Measurements from ENCODE around the gene PALM2AKAP2. TPM values are rescaled to one million over a fixed set of nuclear protein-coding genes. Genes with fewer than 3 reads are reported as not detected.

Gene PALM2AKAP2
- total RNA-seq, 1 donor from 2014 or later = 24.2 TPM

DNA sequence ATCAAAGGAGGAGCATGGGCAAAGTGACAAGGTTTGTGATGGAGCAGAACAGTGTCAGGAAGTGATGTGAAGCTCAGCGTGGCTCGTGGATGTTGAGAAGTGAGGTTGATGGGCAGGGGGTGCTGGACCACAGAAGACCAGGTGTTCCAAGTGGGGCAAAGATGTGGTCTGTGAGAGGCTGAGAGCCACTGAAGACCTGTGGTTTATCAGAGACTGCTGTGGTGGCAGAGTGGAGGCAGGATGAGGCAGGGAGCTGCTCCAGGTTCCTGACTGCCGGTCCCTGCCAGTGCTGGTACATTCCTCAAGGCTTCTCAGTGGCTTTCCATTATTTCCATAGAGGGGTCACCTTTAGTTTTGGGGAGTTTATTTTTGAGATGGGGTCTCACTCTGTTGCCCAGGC lies 19.1 kb downstream of the PALM2AKAP2 start:
- Mint-ChIP-seq H3K9me3 (ENCODE audit: unreplicated experiment) (no peaks in the 10 kb centered on the region), H3K27me3 (ENCODE audit: unreplicated experiment) (no peaks in the 10 kb centered on the region), H3K4me3 (ENCODE audit: unreplicated experiment) (no peak overlapping the region), H3K36me3 (ENCODE audit: unreplicated experiment) (no peaks in the 10 kb centered on the region), H3K27ac (ENCODE audit: unreplicated experiment) (peak overlapping the region; percentile 67), H3K4me1 (ENCODE audit: unreplicated experiment) (peaks cover 24% of the 10 kb centered on the region)
- no peak for DNase-seq (ENCODE audit: extremely low spot score, unreplicated experiment)
- TF ChIP-seq, protein P1, sequence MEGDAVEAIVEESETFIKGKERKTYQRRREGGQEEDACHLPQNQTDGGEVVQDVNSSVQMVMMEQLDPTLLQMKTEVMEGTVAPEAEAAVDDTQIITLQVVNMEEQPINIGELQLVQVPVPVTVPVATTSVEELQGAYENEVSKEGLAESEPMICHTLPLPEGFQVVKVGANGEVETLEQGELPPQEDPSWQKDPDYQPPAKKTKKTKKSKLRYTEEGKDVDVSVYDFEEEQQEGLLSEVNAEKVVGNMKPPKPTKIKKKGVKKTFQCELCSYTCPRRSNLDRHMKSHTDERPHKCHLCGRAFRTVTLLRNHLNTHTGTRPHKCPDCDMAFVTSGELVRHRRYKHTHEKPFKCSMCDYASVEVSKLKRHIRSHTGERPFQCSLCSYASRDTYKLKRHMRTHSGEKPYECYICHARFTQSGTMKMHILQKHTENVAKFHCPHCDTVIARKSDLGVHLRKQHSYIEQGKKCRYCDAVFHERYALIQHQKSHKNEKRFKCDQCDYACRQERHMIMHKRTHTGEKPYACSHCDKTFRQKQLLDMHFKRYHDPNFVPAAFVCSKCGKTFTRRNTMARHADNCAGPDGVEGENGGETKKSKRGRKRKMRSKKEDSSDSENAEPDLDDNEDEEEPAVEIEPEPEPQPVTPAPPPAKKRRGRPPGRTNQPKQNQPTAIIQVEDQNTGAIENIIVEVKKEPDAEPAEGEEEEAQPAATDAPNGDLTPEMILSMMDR (IDR thresholded peaks at IDR 0.05) = no peak

DNA sequence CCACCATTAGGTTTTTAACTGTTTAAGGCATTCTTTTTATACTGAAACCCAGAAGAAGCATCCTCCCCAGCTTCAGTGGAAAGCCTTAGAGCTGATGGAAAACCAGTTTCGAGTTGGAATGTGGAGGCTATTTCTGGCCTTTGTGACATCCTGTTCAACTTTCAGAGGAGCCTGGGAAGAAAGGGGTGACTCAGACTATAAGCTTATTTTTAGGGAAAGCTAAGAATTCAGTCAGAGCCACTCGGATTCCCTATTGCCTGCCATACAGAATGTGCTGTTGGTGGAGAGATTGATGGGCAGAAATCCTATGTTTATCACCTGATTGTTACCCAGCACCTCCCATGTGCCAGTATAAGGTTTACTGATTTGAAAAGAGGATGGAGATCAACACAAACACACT lies 19.8 kb downstream of the PALM2AKAP2 start:
- peaks cover 18% of the 10 kb centered on the region for H3K4me1 Mint-ChIP-seq (ENCODE audit: unreplicated experiment)
- no peak overlapping the region for H3K4me3 Mint-ChIP-seq (ENCODE audit: unreplicated experiment)
- no peaks in the 10 kb centered on the region for H3K36me3 Mint-ChIP-seq (ENCODE audit: unreplicated experiment)
- TF ChIP-seq, protein P1 (IDR thresholded peaks at IDR 0.05) = no peak
- peak overlapping the region; percentile 67 for H3K27ac Mint-ChIP-seq (ENCODE audit: unreplicated experiment)
- no peaks in the 10 kb centered on the region for H3K27me3 Mint-ChIP-seq (ENCODE audit: unreplicated experiment)
- no peak for DNase-seq (ENCODE audit: extremely low spot score, unreplicated experiment)
- no peaks in the 10 kb centered on the region for H3K9me3 Mint-ChIP-seq (ENCODE audit: unreplicated experiment)

DNA sequence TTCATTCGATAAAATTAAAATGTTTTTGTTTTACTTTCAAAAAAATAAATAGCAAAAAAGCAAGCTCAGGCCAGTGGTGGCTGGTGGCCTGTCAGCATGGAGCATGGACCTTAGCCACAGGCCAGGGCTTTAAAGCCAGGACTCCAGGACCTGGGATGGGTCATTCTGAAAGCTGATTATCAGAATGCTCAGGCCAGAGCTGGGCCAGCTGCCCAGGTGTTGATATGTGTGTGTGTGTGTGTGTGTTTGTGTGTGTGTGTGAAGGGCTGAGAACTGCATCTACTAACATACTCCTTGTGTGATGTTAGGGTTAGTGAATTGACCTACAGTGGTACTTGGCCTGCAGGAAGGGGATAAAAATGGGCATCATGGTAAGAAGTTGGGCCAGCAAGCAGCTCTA lies 21.5 kb downstream of the PALM2AKAP2 start:
- TF ChIP-seq, protein P1 (IDR thresholded peaks at IDR 0.05) = no peak
- no peaks in the 10 kb centered on the region for H3K27me3 Mint-ChIP-seq (ENCODE audit: unreplicated experiment)
- DNase-seq (ENCODE audit: extremely low spot score, unreplicated experiment) = no peak
- no peaks in the 10 kb centered on the region for H3K9me3 Mint-ChIP-seq (ENCODE audit: unreplicated experiment)
- no peaks in the 10 kb centered on the region for H3K36me3 Mint-ChIP-seq (ENCODE audit: unreplicated experiment)
- H3K4me3 Mint-ChIP-seq (ENCODE audit: unreplicated experiment) = no peak overlapping the region
- H3K27ac Mint-ChIP-seq (ENCODE audit: unreplicated experiment) = no peak overlapping the region
- H3K4me1 Mint-ChIP-seq (ENCODE audit: unreplicated experiment) = peaks cover 28% of the 10 kb centered on the region

DNA sequence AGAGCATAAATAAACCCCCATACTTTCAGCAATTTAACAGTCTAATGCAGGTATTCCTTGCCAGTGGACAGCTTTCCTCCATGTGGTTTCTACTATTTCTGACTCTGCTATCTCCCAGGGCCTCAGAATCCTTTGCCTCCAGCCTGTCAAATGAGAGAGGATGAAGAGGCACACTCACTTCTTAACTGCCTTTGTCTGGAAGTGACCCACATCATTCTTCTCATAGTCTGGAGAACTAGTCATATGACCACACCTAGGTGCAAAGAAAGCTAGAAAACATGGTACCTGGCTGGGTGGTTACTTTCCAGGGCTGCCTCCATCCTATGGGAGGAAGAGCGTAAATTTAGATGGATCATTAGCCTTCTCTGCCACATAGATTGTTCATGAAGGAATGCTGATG lies 22.5 kb downstream of the PALM2AKAP2 start:
- no peak for DNase-seq (ENCODE audit: extremely low spot score, unreplicated experiment)
- no peaks in the 10 kb centered on the region for H3K27me3 Mint-ChIP-seq (ENCODE audit: unreplicated experiment)
- TF ChIP-seq, protein P1 (IDR thresholded peaks at IDR 0.05) = no peak
- H3K4me1 Mint-ChIP-seq (ENCODE audit: unreplicated experiment) = peaks cover 36% of the 10 kb centered on the region
- H3K4me3 Mint-ChIP-seq (ENCODE audit: unreplicated experiment) = no peak overlapping the region
- H3K9me3 Mint-ChIP-seq (ENCODE audit: unreplicated experiment) = no peaks in the 10 kb centered on the region
- no peaks in the 10 kb centered on the region for H3K36me3 Mint-ChIP-seq (ENCODE audit: unreplicated experiment)
- H3K27ac Mint-ChIP-seq (ENCODE audit: unreplicated experiment) = no peak overlapping the region

DNA sequence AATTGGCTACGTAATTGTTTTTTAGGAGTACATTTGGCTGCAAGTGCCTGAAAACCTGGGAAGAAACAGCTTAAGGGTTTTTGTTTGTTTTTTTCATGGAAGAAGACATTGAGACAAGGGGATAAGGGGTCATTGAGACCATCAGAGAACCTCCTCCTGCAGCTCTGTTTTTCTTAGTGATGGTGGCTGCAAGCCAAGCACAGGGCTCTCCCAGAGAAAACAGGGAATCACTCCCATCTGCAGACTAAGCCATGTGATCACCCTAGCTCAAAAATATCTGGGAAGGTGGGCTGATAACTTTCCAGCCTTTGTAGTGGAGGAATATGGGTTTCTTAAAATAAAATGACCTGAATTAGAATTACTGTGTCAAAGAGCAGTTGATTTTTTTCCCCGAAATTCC lies 25.1 kb downstream of the PALM2AKAP2 start:
- Mint-ChIP-seq H3K4me3 (ENCODE audit: unreplicated experiment) (no peak overlapping the region), H3K27me3 (ENCODE audit: unreplicated experiment) (no peaks in the 10 kb centered on the region), H3K36me3 (ENCODE audit: unreplicated experiment) (no peaks in the 10 kb centered on the region), H3K4me1 (ENCODE audit: unreplicated experiment) (peaks cover 25% of the 10 kb centered on the region), H3K9me3 (ENCODE audit: unreplicated experiment) (peaks cover 10% of the 10 kb centered on the region), H3K27ac (ENCODE audit: unreplicated experiment) (no peak overlapping the region)
- DNase-seq (ENCODE audit: extremely low spot score, unreplicated experiment) = no peak
- TF ChIP-seq, protein P1 (IDR thresholded peaks at IDR 0.05) = no peak

Measured in osteocyte (in vitro differentiated cells).